CD4-positive, alpha-beta memory T cell (primary cell): Measurements from ENCODE around the gene YARS1. TPM values are rescaled to one million over a fixed set of nuclear protein-coding genes. Genes with fewer than 3 reads are reported as not detected.

Experiments
- CTCF ChIA-PET: fragments of 350-600 bp; sonication (Branson Sonifier 250); formaldehyde crosslinking; loops from one replicate; lab custom pipeline; 2021; ENCODE audit warnings: inconsistent platforms; ENCODE audit not compliant: partially characterized antibody; lab: Charles Lee
- POLR2A ChIA-PET: fragments of 350-600 bp; sonication (Branson Sonifier 250); formaldehyde crosslinking; loops from one replicate; lab custom pipeline; 2021; ENCODE audit not compliant: partially characterized antibody; lab: Charles Lee
- DNase-seq, 5 donors: peaks; one replicate each; pipeline versions ENCODE4 v3.0.0 to v3.0.0-alpha.2; 2020 to 2022; ENCODE audit warnings: mixed read lengths in 1 of 5
- H3K27ac ChIP-seq: one replicate; pipeline ENCODE4 v1.7.0; 2013; ENCODE audit warnings: low read depth, low read length
- H3K27me3 ChIP-seq: 2 replicates; pipeline ENCODE4 v1.7.0; 2013; ENCODE audit warnings: mild to moderate bottlenecking, low read length, moderate library complexity; ENCODE audit not compliant: insufficient read depth
- H3K36me3 ChIP-seq: 2 replicates; pipeline ENCODE4 v1.7.0; 2013; ENCODE audit warnings: mild to moderate bottlenecking, low read length, moderate library complexity; ENCODE audit not compliant: insufficient read depth
- H3K4me1 ChIP-seq: 2 replicates; pipeline ENCODE4 v1.7.0; 2013; ENCODE audit warnings: mild to moderate bottlenecking, low read length, moderate library complexity; ENCODE audit not compliant: insufficient read depth
- H3K4me3 ChIP-seq, 2 donors: one replicate each; pipeline ENCODE4 v1.7.0; 2013; ENCODE audit warnings: low read length in 2 of 2, mild to moderate bottlenecking in 1 of 2
- H3K9me3 ChIP-seq, 2 donors: one replicate each; pipeline ENCODE4 v1.7.0; 2013; ENCODE audit warnings: low read length in 2 of 2, control low read depth in 1 of 2; ENCODE audit not compliant: control insufficient read depth in 1 of 2
- H3K27ac Mint-ChIP-seq, 7 donors: one replicate each; pipeline ENCODE4 v1.8.0; 2020 to 2021; ENCODE audit warnings: mixed read lengths in 7 of 7, mild to moderate bottlenecking in 6 of 7, inconsistent platforms in 3 of 7, moderate library complexity in 3 of 7
- H3K27me3 Mint-ChIP-seq, 2 donors: one replicate each; pipeline ENCODE4 v1.8.0; 2020 to 2021; ENCODE audit warnings: mixed read lengths in 2 of 2
- H3K36me3 Mint-ChIP-seq, 2 donors: one replicate each; pipeline ENCODE4 v1.8.0; 2020 to 2021; ENCODE audit warnings: mixed read lengths in 2 of 2, inconsistent platforms in 1 of 2, mild to moderate bottlenecking in 1 of 2
- H3K4me1 Mint-ChIP-seq, 4 donors: one replicate each; pipeline ENCODE4 v1.8.0; 2020 to 2021; ENCODE audit warnings: mixed read lengths in 4 of 4, mild to moderate bottlenecking in 1 of 4
- H3K4me3 Mint-ChIP-seq, 8 donors: one replicate each; pipeline ENCODE4 v1.8.0; 2020 to 2021; ENCODE audit warnings: mixed read lengths in 8 of 8, mild to moderate bottlenecking in 7 of 8, moderate library complexity in 6 of 8, inconsistent platforms in 3 of 8
- H3K9me3 Mint-ChIP-seq, 8 donors: one replicate each; pipeline ENCODE4 v1.8.0; 2020 to 2021; ENCODE audit warnings: mixed read lengths in 8 of 8, mild to moderate bottlenecking in 5 of 8, inconsistent platforms in 3 of 8, moderate library complexity in 1 of 8
- intact Hi-C: fragments of 100-400 bp; cut with micrococcal nuclease; formaldehyde crosslinking; loops from one replicate; pipeline ENCODE4 v1.15.1; 2023
- polyA plus RNA-seq, 2 donors: library from polyadenylated mRNA; unstranded; fragments of 300-500 nt; fragmentation: Illumina TruSeq; gene quantifications; one replicate each; pipeline ENCODE4 v1.2.3, GENCODE V29; 2021
- total RNA-seq, 2 experiments: library from RNA; stranded (reverse); gene quantifications; one replicate each; pipeline ENCODE4 v1.2.3, GENCODE V29; 2021

The YARS1 gene
- total and polyA plus RNA-seq, 4 experiments from 2014 or later = 46.6 to 114 (median 89.8) TPM

DNA sequence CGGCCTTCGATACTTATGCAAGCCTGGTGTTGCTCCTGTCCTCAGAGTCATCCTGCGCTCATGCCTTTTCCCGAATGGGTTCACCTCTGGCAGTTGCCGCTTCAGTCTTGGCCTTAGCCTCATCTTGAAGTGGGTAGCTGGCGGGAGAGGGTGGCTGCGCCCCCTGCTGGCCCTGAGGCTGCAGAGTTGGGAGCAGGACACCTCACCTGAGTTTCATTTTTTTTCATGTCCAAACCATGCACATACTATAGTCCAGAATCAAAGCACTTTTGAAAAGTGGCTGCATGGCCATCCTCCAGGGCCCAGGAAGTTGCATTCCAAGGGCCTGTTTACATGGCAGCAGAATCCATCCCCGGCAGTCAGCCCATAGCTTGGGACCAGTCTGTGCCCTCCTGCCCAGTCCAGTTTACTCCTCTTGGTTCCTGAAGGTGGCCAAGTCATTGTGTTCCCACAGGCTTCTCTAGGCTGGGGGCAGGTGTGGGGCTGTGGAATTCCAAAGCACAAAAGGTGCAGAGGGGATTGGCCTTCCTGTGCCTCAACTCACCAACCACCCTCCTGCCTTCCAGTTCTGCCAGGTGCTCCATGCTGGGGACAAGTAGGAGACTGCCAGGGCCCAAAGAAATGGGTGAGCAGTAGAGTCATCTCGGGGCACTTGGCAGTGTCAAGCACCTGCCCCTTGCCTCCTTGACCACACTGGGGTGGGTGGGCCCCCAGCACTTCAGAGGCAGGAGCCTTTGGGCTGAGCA is 44.0 kb downstream of the YARS1 start:
- Mint-ChIP-seq H3K27me3 (no peaks in the 10 kb centered on the region), H3K36me3 (peaks cover 17 to 31% of the 10 kb centered on the region in 2 donors), H3K27ac (peak overlapping the region in 3 of 7 donors; percentile 21 to 64 (median 24)), H3K4me3 (peak overlapping the region in 1 of 8 donors; percentile 34), H3K9me3 (no peaks in the 10 kb centered on the region), H3K4me1 (peaks cover 5 to 16% (median 8%) of the 10 kb centered on the region in 4 donors)
- DNase-seq = peak; percentile 67 to 72 (median 68)
- H3K27ac ChIP-seq = no peak overlapping the region
- no peaks in the 10 kb centered on the region for H3K27me3 ChIP-seq
- H3K4me3 ChIP-seq = no peak overlapping the region
- CTCF ChIA-PET = interaction anchor here (0.7 to 8.2 kb wide), 27 partner anchors 8 to 372 kb away, joined by 3 to 184 read pairs (median 4); partner anchors contain the start of genes S100PBP and YARS1
- POLR2A ChIA-PET = interaction anchor here (1.0 to 3.1 kb wide), 5 partner anchors 44 to 253 kb away, joined by 4 to 17 read pairs (median 6); partner anchors contain the start of genes RBBP4, YARS1 and ZBTB8OS
- peaks cover 9% of the 10 kb centered on the region for H3K4me1 ChIP-seq
- intact Hi-C loops = loop anchor here (1.0 to 5.0 kb wide), 2 partner anchors 61 to 99 kb away; partner anchors contain the start of gene FNDC5
- no peaks in the 10 kb centered on the region for H3K9me3 ChIP-seq
- H3K36me3 ChIP-seq = peaks cover 19% of the 10 kb centered on the region

GRCh38 chr1:32772281-32773017 is 44.7 kb downstream of the YARS1 start:
- POLR2A ChIA-PET = interaction anchor here (1.0 to 3.1 kb wide), 5 partner anchors 44 to 252 kb away, joined by 4 to 17 read pairs (median 6); partner anchors contain the start of genes RBBP4, YARS1 and ZBTB8OS
- H3K27ac Mint-ChIP-seq = peak overlapping the region in 1 of 7 donors; percentile 64

DNA sequence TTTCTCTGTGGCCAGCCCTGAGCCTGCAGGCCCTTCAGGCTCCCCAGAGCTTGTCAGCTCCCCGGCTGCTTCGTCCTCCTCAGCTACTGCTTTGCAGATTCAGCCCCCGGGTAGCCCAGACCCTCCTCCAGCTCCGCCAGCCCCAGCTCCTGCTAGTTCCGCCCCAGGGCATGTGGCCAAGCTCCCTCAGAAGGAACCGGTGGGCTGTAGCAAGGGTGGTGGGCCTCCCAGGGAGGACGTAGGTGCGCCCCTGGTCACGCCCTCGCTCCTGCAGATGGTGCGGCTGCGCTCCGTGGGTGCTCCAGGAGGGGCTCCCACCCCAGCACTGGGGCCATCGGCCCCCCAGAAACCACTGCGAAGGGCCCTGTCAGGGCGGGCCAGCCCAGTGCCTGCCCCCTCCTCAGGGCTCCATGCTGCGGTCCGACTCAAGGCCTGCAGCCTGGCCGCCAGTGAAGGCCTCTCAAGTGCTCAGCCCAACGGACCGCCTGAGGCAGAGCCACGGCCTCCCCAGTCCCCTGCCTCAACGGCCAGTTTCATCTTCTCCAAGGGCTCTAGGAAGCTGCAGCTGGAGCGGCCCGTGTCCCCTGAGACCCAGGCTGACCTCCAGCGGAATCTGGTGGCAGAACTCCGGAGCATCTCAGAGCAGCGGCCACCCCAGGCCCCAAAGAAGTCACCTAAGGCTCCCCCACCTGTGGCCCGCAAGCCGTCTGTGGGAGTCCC is 45.4 kb downstream of the YARS1 start:
- H3K4me1 ChIP-seq = peaks cover 9% of the 10 kb centered on the region
- Mint-ChIP-seq H3K4me3 (no peak overlapping the region), H3K27ac (no peak overlapping the region), H3K27me3 (no peaks in the 10 kb centered on the region), H3K4me1 (peaks cover 5 to 16% (median 8%) of the 10 kb centered on the region in 4 donors), H3K36me3 (peaks cover 10 to 24% of the 10 kb centered on the region in 2 donors), H3K9me3 (no peaks in the 10 kb centered on the region)
- no peak for DNase-seq
- no peaks in the 10 kb centered on the region for H3K27me3 ChIP-seq
- peaks cover 12% of the 10 kb centered on the region for H3K36me3 ChIP-seq
- CTCF ChIA-PET = interaction anchor here (1.1 to 8.2 kb wide), 9 partner anchors 12 to 252 kb away, joined by 3 to 184 read pairs (median 6); partner anchors contain the start of genes S100PBP and YARS1
- no peak overlapping the region for H3K4me3 ChIP-seq
- intact Hi-C loops = loop anchor here (5.0 kb wide), 1 partner anchor 101 kb away; the partner anchor contains the start of gene FNDC5
- no peak overlapping the region for H3K27ac ChIP-seq
- no peaks in the 10 kb centered on the region for H3K9me3 ChIP-seq
- POLR2A ChIA-PET = interaction anchor here (1.5 to 3.1 kb wide), 3 partner anchors 59 to 251 kb away, joined by 4 to 17 read pairs (median 7); partner anchors contain the start of genes RBBP4 and ZBTB8OS

More at GRCh38 chr1:32772281-32773017, 44.7 kb downstream of the YARS1 start:
- Mint-ChIP-seq H3K4me3 (no peak overlapping the region), H3K36me3 (peaks cover 10 to 24% of the 10 kb centered on the region in 2 donors), H3K27me3 (no peaks in the 10 kb centered on the region), H3K4me1 (peaks cover 5 to 16% (median 8%) of the 10 kb centered on the region in 4 donors), H3K9me3 (no peaks in the 10 kb centered on the region)
- CTCF ChIA-PET = interaction anchor here (0.7 to 8.2 kb wide), 23 partner anchors 9 to 371 kb away, joined by 3 to 184 read pairs (median 5); partner anchors contain the start of genes S100PBP and YARS1
- peaks cover 9% of the 10 kb centered on the region for H3K4me1 ChIP-seq
- no peak for DNase-seq
- intact Hi-C loops = loop anchor here (1.0 to 5.0 kb wide), 2 partner anchors 60 to 100 kb away; partner anchors contain the start of gene FNDC5
- peaks cover 12% of the 10 kb centered on the region for H3K36me3 ChIP-seq
- H3K27me3 ChIP-seq = no peaks in the 10 kb centered on the region
- H3K27ac ChIP-seq = no peak overlapping the region
- H3K9me3 ChIP-seq = no peaks in the 10 kb centered on the region
- H3K4me3 ChIP-seq = no peak overlapping the region

- Mint-ChIP-seq H3K27ac (no peak overlapping the region), H3K4me1 (peaks cover 5 to 16% (median 8%) of the 10 kb centered on the region in 4 donors), H3K9me3 (no peaks in the 10 kb centered on the region), H3K27me3 (no peaks in the 10 kb centered on the region), H3K36me3 (peaks cover 4 to 19% of the 10 kb centered on the region in 2 donors), H3K4me3 (no peak overlapping the region)
- Histone ChIP-seq H3K27ac (no peak overlapping the region), H3K27me3 (no peaks in the 10 kb centered on the region), H3K9me3 (no peaks in the 10 kb centered on the region), H3K36me3 (peaks cover 12% of the 10 kb centered on the region), H3K4me3 (no peak overlapping the region), H3K4me1 (peaks cover 9% of the 10 kb centered on the region)
- intact Hi-C loops = loop anchor here (5.0 kb wide), 1 partner anchor 101 kb away; the partner anchor contains the start of gene FNDC5
- ChIA-PET CTCF (interaction anchor here (6.4 to 8.2 kb wide), 2 partner anchors 57 to 251 kb away, joined by 57 to 184 read pairs; no protein-coding TSS in a partner anchor), POLR2A (no interaction called here)
- no peak for DNase-seq
Observed at GRCh38 chr1:32770741-32771548, 46.2 kb downstream of the YARS1 start.

DNA sequence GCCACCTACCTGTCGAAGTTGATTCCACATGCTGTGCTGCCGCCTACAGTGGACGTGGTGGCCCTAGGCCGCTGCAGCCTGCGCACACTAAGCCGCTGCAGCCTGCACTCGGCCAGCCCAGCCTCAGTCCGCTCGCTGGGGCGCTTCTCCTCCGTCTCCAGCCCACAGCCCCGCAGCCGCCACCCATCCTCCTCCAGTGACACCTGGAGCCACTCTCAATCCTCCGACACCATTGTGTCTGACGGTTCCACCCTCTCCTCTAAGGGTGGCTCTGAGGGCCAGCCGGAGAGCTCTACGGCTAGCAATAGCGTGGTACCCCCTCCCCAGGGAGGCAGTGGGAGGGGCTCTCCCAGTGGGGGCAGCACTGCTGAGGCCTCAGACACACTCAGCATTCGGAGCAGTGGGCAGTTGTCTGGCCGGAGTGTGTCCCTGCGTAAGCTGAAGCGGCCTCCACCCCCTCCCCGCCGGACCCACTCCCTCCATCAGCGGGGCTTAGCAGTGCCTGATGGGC is 46.9 kb downstream of the YARS1 start:
- intact Hi-C loops = loop anchor here (5.0 kb wide), 1 partner anchor 102 kb away; the partner anchor contains the start of gene FNDC5
- no peaks in the 10 kb centered on the region for H3K27me3 Mint-ChIP-seq
- POLR2A ChIA-PET = no interaction called here

More for the DNA sequence above, 46.9 kb downstream of the YARS1 start:
- Histone ChIP-seq H3K4me3 (no peak overlapping the region), H3K4me1 (peaks cover 9% of the 10 kb centered on the region), H3K27me3 (no peaks in the 10 kb centered on the region), H3K9me3 (no peaks in the 10 kb centered on the region), H3K27ac (no peak overlapping the region), H3K36me3 (peaks cover 5% of the 10 kb centered on the region)
- Mint-ChIP-seq H3K36me3 (peaks cover 0 to 13% of the 10 kb centered on the region in 2 donors), H3K4me3 (no peak overlapping the region), H3K9me3 (no peaks in the 10 kb centered on the region), H3K4me1 (peaks cover 5 to 16% (median 8%) of the 10 kb centered on the region in 4 donors), H3K27ac (no peak overlapping the region)
- no peak for DNase-seq
- CTCF ChIA-PET = interaction anchor here (8.2 kb wide), 1 partner anchor 56 kb away, joined by 184 read pairs; no protein-coding TSS in a partner anchor
